ENCODE data around the gene SLC27A3.

GRCh38 chr1:153776845-153777370, 1.7 kb downstream of the SLC27A3 start:
- no peak for TF ChIP-seq POLR2A (IDR thresholded peaks at IDR 0.05; ENCODE audit: low read length)
- no peak for TF ChIP-seq FOSL2 (IDR thresholded peaks at IDR 0.05)
- no peak for TF ChIP-seq FOSL2 (CRISPR knock-in tag; IDR thresholded peaks at IDR 0.05)
- no peak for TF ChIP-seq EP300 (IDR thresholded peaks at IDR 0.05)
- no peak for TF ChIP-seq CTCF (IDR thresholded peaks at IDR 0.05)
- no peak for TF ChIP-seq RAD21 (conservative IDR thresholded peaks at IDR 0.05 in 1 of 2, IDR thresholded peaks at IDR 0.05 in 1 of 2)
- TF ChIP-seq MAX (IDR thresholded peaks at IDR 0.05): no peak
- no peak for TF ChIP-seq KDM5A (IDR thresholded peaks at IDR 0.05)
- no peak for TF ChIP-seq PHF8 (IDR thresholded peaks at IDR 0.05; ENCODE audit: borderline replicate concordance, low read depth)
- no peak for TF ChIP-seq POLR2AphosphoS2 (conservative IDR thresholded peaks at IDR 0.05; ENCODE audit: low read length)
- no peak for TF ChIP-seq ZC3H11A (IDR thresholded peaks at IDR 0.05)
